HepG2 (cell line): ENCODE results near the gene CDK5RAP1. TPM values are rescaled to one million over a fixed set of nuclear protein-coding genes. Genes with fewer than 3 reads are reported as not detected.
A peak's percentile ranks its signal among the peaks of the same experiment; 100 is the strongest.

Source experiments
- ARHGAP35 ChIP-seq: sonication (generic); formaldehyde crosslinking; IDR thresholded peaks from 2 replicates; pipeline ENCODE4 v1.9.0; 2022; ENCODE audit warnings: mild to moderate bottlenecking, inconsistent platforms, moderate library complexity, missing genetic modification reagents, borderline replicate concordance
- ETV5 ChIP-seq: IDR thresholded peaks from 2 replicates; pipeline ENCODE4 v1.6.1; 2018; ENCODE audit warnings: missing biosample characterization, missing genetic modification reagents, inconsistent platforms, borderline replicate concordance
- FOXK2 ChIP-seq: fragments of 450-650 bp; IDR thresholded peaks from 2 replicates; pipeline ENCODE4 v1.6.1; 2016
- GATAD1 ChIP-seq: IDR thresholded peaks from 2 replicates; pipeline ENCODE4 v1.6.1; 2016; ENCODE audit warnings: missing genetic modification reagents, missing compliant biosample characterization
- HNRNPL ChIP-seq: fragments of 200-400 bp; formaldehyde crosslinking; IDR thresholded peaks from 2 replicates; pipeline ENCODE4 v1.6.1; 2017; ENCODE audit warnings: mild to moderate bottlenecking, low read depth, low read length
- ISL2 ChIP-seq: sonication (generic); formaldehyde crosslinking; IDR thresholded peaks from 2 replicates; pipeline ENCODE4 v1.5.0; 2020; ENCODE audit warnings: missing genetic modification reagents
- KDM4B ChIP-seq: sonication (generic); formaldehyde crosslinking; IDR thresholded peaks from 2 replicates; pipeline ENCODE4 v1.4.0; 2020; ENCODE audit warnings: missing genetic modification reagents
- MBD4 ChIP-seq: IDR thresholded peaks from 2 replicates; pipeline ENCODE4 v1.6.1; 2012; ENCODE audit warnings: low read length, inconsistent platforms, borderline replicate concordance
- MYNN ChIP-seq: sonication (generic); formaldehyde crosslinking; IDR thresholded peaks from 2 replicates; pipeline ENCODE4 v1.4.0; 2020; ENCODE audit warnings: mild to moderate bottlenecking, low read depth, missing genetic modification reagents
- PATZ1 ChIP-seq: sonication (generic); formaldehyde crosslinking; IDR thresholded peaks from 2 replicates; pipeline ENCODE4 v1.4.0; 2020; ENCODE audit warnings: missing genetic modification reagents
- PRMT3 ChIP-seq: sonication (generic); formaldehyde crosslinking; IDR thresholded peaks from 2 replicates; pipeline ENCODE4 v1.8.1; 2022; ENCODE audit warnings: low read depth, mild to moderate bottlenecking, moderate library complexity, missing genetic modification reagents, borderline replicate concordance
- REL ChIP-seq: sonication (generic); formaldehyde crosslinking; conservative IDR thresholded peaks from 2 replicates; pipeline ENCODE4 v1.8.0; 2022; ENCODE audit warnings: mild to moderate bottlenecking, missing genetic modification reagents, moderate library complexity
- RFX1 ChIP-seq: fragments of 450-650 bp; IDR thresholded peaks from 2 replicates; pipeline ENCODE4 v1.6.1; 2017
- SNAI1 ChIP-seq: sonication (generic); formaldehyde crosslinking; IDR thresholded peaks from 2 replicates; pipeline ENCODE4 v1.5.0; 2020; ENCODE audit warnings: mild to moderate bottlenecking, missing genetic modification reagents, borderline replicate concordance
- ZBTB38 ChIP-seq: sonication (generic); formaldehyde crosslinking; IDR thresholded peaks from 2 replicates; pipeline ENCODE4 v1.5.1; 2020; ENCODE audit warnings: mild to moderate bottlenecking, missing genetic modification reagents
- ZKSCAN5 ChIP-seq: sonication (generic); formaldehyde crosslinking; IDR thresholded peaks from 2 replicates; pipeline ENCODE4 v1.5.1; 2020; ENCODE audit warnings: mild to moderate bottlenecking, missing genetic modification reagents
- ZNF10 ChIP-seq: sonication (generic); formaldehyde crosslinking; IDR thresholded peaks from 2 replicates; pipeline ENCODE4 v1.4.0; 2020; ENCODE audit warnings: mild to moderate bottlenecking, low read depth, missing genetic modification reagents, borderline replicate concordance
- ZNF282 ChIP-seq: fragments of 450-650 bp; IDR thresholded peaks from 2 replicates; pipeline ENCODE4 v1.6.1; 2018; ENCODE audit not compliant: partially characterized antibody
- ZNF432 ChIP-seq: sonication (generic); formaldehyde crosslinking; IDR thresholded peaks from 2 replicates; pipeline ENCODE4 v1.5.0; 2020; ENCODE audit warnings: missing genetic modification reagents, mild to moderate bottlenecking, borderline replicate concordance
- ZNF605 ChIP-seq: sonication (generic); formaldehyde crosslinking; IDR thresholded peaks from 2 replicates; pipeline ENCODE4 v1.8.0; 2022; ENCODE audit warnings: mild to moderate bottlenecking, missing genetic modification reagents
- ZNF609 ChIP-seq: sonication (generic); formaldehyde crosslinking; IDR thresholded peaks from 2 replicates; pipeline ENCODE4 v1.4.0; 2020; ENCODE audit warnings: mild to moderate bottlenecking, missing genetic modification reagents, borderline replicate concordance
- ZSCAN21 ChIP-seq: sonication (generic); formaldehyde crosslinking; IDR thresholded peaks from 2 replicates; pipeline ENCODE4 v1.8.0; 2022; ENCODE audit warnings: mild to moderate bottlenecking, missing genetic modification reagents, moderate library complexity, borderline replicate concordance
- polyA plus RNA-seq, 8 experiments: library from polyadenylated mRNA; depleted of rRNA in 3 of 8; stranded (reverse) in 7 of 8; unstranded in 1 of 8; fragments of >200 nt; fragmentation: Illumina TruSeq in 4 of 8; extraction: Trizol in 4 of 8; gene quantifications; 2 replicates each; pipeline versions ENCODE4 v1.2.1 to v1.2.3, GENCODE V29; 2011 to 2016; ENCODE audit warnings: low read depth in 4 of 8, missing spikeins in 1 of 8, mixed read lengths in 1 of 8; ENCODE audit not compliant: insufficient read depth in 1 of 8
- total RNA-seq, 5 experiments: library from RNA; depleted of rRNA; stranded (reverse); fragments of >200 nt; fragmentation: Illumina TruSeq; extraction: Trizol; gene quantifications; 2 replicates each; pipeline ENCODE4 v1.2.3, GENCODE V29; 2016; ENCODE audit warnings: low read depth in 1 of 5
- TF ChIP-seq, protein P1 (sequence below): sonication (generic); formaldehyde crosslinking; IDR thresholded peaks from 2 replicates; pipeline ENCODE4 v1.4.0; 2020; ENCODE audit warnings: missing genetic modification reagents; ENCODE audit errors: not compliant biosample characterization

CDK5RAP1 gene
- total and polyA plus RNA-seq, 2 of the 13 experiments (the other 11 are each of a cell fraction or from before 2014, with no cell fraction given) = 53.6 to 98.2 TPM

- no peak for TF ChIP-seq RFX1
- peak; percentile 74 for TF ChIP-seq FOXK2
- TF ChIP-seq SNAI1 (CRISPR knock-in tag) = peak; percentile 75; the same call in 1 of the 2 replicates
- TF ChIP-seq PRMT3 (CRISPR knock-in tag) = no peak; the same call in 1 of the 2 replicates
- TF ChIP-seq ARHGAP35 (CRISPR knock-in tag) = peak; percentile 97
- no peak; the same call in none of the 2 replicates for TF ChIP-seq MYNN
- peak; percentile 97 for TF ChIP-seq ZBTB38 (CRISPR knock-in tag)
- no peak for TF ChIP-seq ZNF432 (CRISPR knock-in tag)
- peak; percentile 88 for TF ChIP-seq PATZ1 (CRISPR knock-in tag)
- peak; percentile 86; the same call in 1 of the 2 replicates for TF ChIP-seq ZNF10
- 0 out of 2 replicates have a peak, but pooled peaks have one; percentile 15 for TF ChIP-seq ZNF605 (CRISPR knock-in tag)
- TF ChIP-seq MBD4 = no peak
- TF ChIP-seq GATAD1 (CRISPR knock-in tag) = peak; percentile 100
- peak; percentile 100 for TF ChIP-seq KDM4B (CRISPR knock-in tag)
- TF ChIP-seq ISL2 (CRISPR knock-in tag) = peak; percentile 93
- TF ChIP-seq HNRNPL = peak; percentile 80
- TF ChIP-seq ETV5 (CRISPR knock-in tag) = peak; percentile 91
- TF ChIP-seq REL = peak; percentile 99
- TF ChIP-seq ZNF282 = no peak
- TF ChIP-seq ZSCAN21 = peak; percentile 98
- TF ChIP-seq ZKSCAN5 = no peak
- TF ChIP-seq, protein P1, sequence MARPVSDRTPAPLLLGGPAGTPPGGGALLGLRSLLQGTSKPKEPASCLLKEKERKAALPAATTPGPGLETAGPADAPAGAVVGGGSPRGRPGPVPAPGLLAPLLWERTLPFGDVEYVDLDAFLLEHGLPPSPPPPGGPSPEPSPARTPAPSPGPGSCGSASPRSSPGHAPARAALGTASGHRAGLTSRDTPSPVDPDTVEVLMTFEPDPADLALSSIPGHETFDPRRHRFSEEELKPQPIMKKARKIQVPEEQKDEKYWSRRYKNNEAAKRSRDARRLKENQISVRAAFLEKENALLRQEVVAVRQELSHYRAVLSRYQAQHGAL (CRISPR knock-in tag) = peak; percentile 21
- no peak; the same call in none of the 2 replicates for TF ChIP-seq ZNF609 (CRISPR knock-in tag)
These were observed at the start of gene CDK5RAP1 (continued) for GRCh38 chr20:33401184-33401920.
